Mesodermal cell (in vitro differentiated cells): ENCODE results near the gene SNX1.

ENCODE experiments used
- H3K27ac ChIP-seq: 2 replicates; pipeline ENCODE4 v1.7.0; 2013; ENCODE audit warnings: mild to moderate bottlenecking, low read depth, low read length, moderate library complexity; ENCODE audit not compliant: severe bottlenecking
- H3K36me3 ChIP-seq: 2 replicates; pipeline ENCODE4 v1.7.1; 2013; ENCODE audit warnings: mild to moderate bottlenecking, low read length, moderate library complexity; ENCODE audit not compliant: control insufficient read depth, insufficient read depth
- H3K4me1 ChIP-seq: one replicate; pipeline ENCODE4 v1.7.1; 2013; ENCODE audit warnings: mild to moderate bottlenecking, low read length; ENCODE audit not compliant: insufficient read depth, control insufficient read depth, poor library complexity, severe bottlenecking
- H3K4me3 ChIP-seq: 2 replicates; pipeline ENCODE4 v1.7.0; 2013; ENCODE audit warnings: low read length, control low read depth, mild to moderate bottlenecking; ENCODE audit not compliant: insufficient read depth, poor library complexity, severe bottlenecking; ENCODE audit errors: extremely low read depth
- H3K9me3 ChIP-seq: 2 replicates; pipeline ENCODE4 v1.7.1; 2013; ENCODE audit warnings: mild to moderate bottlenecking, low read length, moderate library complexity; ENCODE audit not compliant: control insufficient read depth
- WGBS, 2 experiments: methylation state at CpG; one replicate each; pipeline ENCODE4 v1.1.5; 2013; ENCODE audit warnings: missing lambda C conversion rate in 2 of 2; ENCODE audit not compliant: insufficient coverage in 2 of 2; 5-methylcytosine and 5-hydroxymethylcytosine counted together

Gene SNX1

DNA sequence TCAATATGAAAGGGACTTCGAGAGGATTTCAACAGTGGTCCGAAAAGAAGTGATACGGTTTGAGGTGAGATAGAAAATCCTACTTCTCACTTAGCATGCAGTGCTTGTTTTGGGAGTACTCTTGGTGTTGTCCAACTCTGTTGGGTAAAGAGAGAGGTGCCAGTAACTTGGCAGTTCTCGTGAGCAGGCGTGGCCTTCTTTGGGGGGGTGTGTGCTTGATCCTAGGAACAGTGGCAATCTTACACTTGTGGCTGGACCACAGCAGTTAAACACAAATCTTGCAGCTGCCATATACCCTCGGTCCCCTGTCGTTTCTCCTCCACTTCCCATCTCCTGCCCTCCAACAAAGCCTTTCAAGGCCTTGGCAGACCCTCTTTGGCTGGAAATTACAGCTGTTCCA, 40.6 kb downstream of the SNX1 start:
- no peak overlapping the region for H3K27ac ChIP-seq
- no peak overlapping the region for H3K4me3 ChIP-seq
- H3K36me3 ChIP-seq = peaks cover 71% of the 10 kb centered on the region
- no peaks in the 10 kb centered on the region for H3K4me1 ChIP-seq
- no peaks in the 10 kb centered on the region for H3K9me3 ChIP-seq
- WGBS, 2 experiments = 91 to 92% methylated on average over 3 to 4 of the region's 7 CpGs

DNA sequence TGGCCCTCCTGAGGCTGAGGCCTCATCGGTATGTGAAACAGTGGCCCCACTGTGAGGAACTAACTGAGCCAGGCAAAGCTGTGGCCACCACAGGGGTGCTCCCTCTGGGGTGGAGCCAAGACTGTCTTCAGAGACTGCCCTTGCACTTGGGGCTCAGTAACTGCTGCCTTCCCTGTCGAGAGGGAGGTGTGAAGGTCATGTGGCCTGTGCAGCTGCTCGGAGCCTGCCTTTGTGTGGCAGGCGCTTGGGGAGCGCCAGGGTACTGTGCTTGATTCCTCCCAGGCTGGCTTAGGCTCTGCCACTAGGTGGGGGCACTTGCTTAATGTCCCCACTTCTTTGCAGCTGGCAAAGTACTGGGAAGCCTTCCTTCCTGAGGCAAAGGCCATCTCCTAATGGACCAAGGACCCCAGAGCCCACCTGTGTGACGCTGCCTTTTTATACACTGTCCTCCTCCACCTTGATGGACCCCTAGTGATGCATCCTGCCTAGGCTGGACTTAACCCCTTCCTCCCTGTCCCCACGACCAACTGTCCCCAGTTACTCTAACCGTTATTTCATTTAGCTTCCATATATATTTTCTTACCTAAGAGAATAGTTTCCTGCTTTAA, 41.5 kb downstream of the SNX1 start:
- Histone ChIP-seq H3K27ac (no peak overlapping the region), H3K4me3 (no peak overlapping the region), H3K9me3 (no peaks in the 10 kb centered on the region), H3K36me3 (peaks cover 69% of the 10 kb centered on the region), H3K4me1 (no peaks in the 10 kb centered on the region)
- WGBS, 2 experiments = 75 to 90% methylated on average over 3 to 6 of the region's 8 CpGs

- peaks cover 67% of the 10 kb centered on the region for H3K36me3 ChIP-seq
- H3K27ac ChIP-seq = no peak overlapping the region
- no peaks in the 10 kb centered on the region for H3K4me1 ChIP-seq
- no peaks in the 10 kb centered on the region for H3K9me3 ChIP-seq
- 94 to 95% methylated on average over 3 of the region's 4 CpGs for WGBS, 2 experiments
- H3K4me3 ChIP-seq = no peak overlapping the region
Measured at GRCh38 chr15:64138331-64138941, 42.7 kb downstream of the SNX1 start.

DNA sequence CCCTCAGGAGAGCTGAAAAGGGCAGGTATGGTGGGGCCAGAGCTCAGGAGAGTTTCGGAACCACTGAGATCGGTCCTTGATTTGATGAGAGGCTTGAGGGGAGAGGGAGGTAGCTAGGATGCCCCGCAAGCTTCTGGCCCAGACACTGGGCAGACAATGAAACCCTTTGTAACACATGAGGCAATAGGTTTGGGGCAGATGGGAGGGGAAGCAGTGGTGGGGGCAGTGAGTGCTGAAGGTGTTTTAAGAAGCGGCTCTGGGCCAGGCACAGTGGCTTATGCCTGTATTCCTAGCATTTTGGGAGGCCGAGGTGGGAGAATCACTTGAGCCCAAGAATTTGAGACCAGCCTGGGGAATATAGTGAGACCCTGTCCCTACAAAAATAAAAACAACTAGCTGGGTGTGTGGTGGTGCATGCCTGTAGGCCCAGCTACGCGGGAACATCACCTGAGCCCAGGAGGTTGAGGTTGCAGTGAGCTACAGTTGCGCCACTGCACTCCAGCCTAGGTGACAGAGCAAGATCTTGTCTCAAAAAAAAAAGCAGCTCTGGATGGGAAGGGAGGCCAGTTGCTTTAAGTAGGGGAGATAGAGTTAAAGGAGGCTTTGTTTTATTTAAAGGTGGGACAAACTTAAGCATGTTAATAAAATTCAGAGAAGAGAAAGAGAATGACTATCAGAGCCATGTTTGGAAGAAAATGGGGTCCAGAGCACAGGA, 46.2 kb downstream of the SNX1 start:
- no peak overlapping the region for H3K27ac ChIP-seq
- peaks cover 49% of the 10 kb centered on the region for H3K36me3 ChIP-seq
- H3K4me3 ChIP-seq = no peak overlapping the region
- H3K9me3 ChIP-seq = no peaks in the 10 kb centered on the region
- H3K4me1 ChIP-seq = no peaks in the 10 kb centered on the region
- 93 to 96% methylated on average over 7 to 8 of the region's 8 CpGs for WGBS, 2 experiments

DNA sequence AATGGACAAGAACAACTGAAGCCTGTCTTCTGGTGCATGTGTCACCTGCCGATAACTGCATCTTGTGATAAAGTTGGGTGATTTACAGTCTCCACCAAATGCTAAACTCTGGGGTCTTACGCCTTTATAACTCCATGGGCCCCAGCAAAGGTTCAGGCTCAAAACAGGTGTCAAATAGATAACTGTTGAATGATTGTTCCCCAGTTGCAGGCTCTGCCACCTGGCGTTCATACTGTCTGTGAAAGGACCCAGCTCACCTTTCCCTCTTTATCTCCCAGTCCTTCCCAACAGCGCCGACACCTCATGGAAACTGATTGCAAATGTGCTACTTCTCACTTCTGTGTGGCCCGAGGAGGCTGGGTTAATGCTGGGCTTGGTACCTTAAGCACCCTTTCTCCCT, 47.5 kb downstream of the SNX1 start:
- no peaks in the 10 kb centered on the region for H3K4me1 ChIP-seq
- 91 to 92% methylated on average over 4 to 5 of the region's 6 CpGs for WGBS, 2 experiments
- H3K27ac ChIP-seq = no peak overlapping the region
- H3K4me3 ChIP-seq = no peak overlapping the region
- peaks cover 37% of the 10 kb centered on the region for H3K36me3 ChIP-seq
- no peaks in the 10 kb centered on the region for H3K9me3 ChIP-seq

GRCh38 chr15:64144192-64144564, 48.4 kb downstream of the SNX1 start:
- no peak overlapping the region for H3K4me3 ChIP-seq
- no peaks in the 10 kb centered on the region for H3K9me3 ChIP-seq
- peaks cover 31% of the 10 kb centered on the region for H3K36me3 ChIP-seq
- 91 to 95% methylated on average over 7 to 8 of the region's 8 CpGs for WGBS, 2 experiments
- no peak overlapping the region for H3K27ac ChIP-seq
- H3K4me1 ChIP-seq = no peaks in the 10 kb centered on the region

- no peak overlapping the region for H3K4me3 ChIP-seq
- no peaks in the 10 kb centered on the region for H3K4me1 ChIP-seq
- no peaks in the 10 kb centered on the region for H3K9me3 ChIP-seq
- H3K27ac ChIP-seq = no peak overlapping the region
- H3K36me3 ChIP-seq = peaks cover 31% of the 10 kb centered on the region
- WGBS, 2 experiments = 92 to 93% methylated on average over 12 to 14 of the region's 14 CpGs
Measured at GRCh38 chr15:64144565-64145281, 48.9 kb downstream of the SNX1 start.

- WGBS, 2 experiments = 97 to 98% methylated on average over 6 of the region's 6 CpGs
- Histone ChIP-seq H3K4me3 (no peak overlapping the region), H3K36me3 (peaks cover 30% of the 10 kb centered on the region), H3K9me3 (no peaks in the 10 kb centered on the region), H3K27ac (no peak overlapping the region), H3K4me1 (peaks cover 2% of the 10 kb centered on the region)
Measured at GRCh38 chr15:64146041-64146440, 50.3 kb downstream of the SNX1 start.

- 100% methylated on average over 1 of the region's 3 CpGs for WGBS, 2 experiments
- Histone ChIP-seq H3K27ac (no peak overlapping the region), H3K4me3 (no peak overlapping the region), H3K9me3 (no peaks in the 10 kb centered on the region), H3K4me1 (peaks cover 3% of the 10 kb centered on the region), H3K36me3 (peaks cover 25% of the 10 kb centered on the region)
Measured at GRCh38 chr15:64146520-64146884, 50.7 kb downstream of the SNX1 start.

DNA sequence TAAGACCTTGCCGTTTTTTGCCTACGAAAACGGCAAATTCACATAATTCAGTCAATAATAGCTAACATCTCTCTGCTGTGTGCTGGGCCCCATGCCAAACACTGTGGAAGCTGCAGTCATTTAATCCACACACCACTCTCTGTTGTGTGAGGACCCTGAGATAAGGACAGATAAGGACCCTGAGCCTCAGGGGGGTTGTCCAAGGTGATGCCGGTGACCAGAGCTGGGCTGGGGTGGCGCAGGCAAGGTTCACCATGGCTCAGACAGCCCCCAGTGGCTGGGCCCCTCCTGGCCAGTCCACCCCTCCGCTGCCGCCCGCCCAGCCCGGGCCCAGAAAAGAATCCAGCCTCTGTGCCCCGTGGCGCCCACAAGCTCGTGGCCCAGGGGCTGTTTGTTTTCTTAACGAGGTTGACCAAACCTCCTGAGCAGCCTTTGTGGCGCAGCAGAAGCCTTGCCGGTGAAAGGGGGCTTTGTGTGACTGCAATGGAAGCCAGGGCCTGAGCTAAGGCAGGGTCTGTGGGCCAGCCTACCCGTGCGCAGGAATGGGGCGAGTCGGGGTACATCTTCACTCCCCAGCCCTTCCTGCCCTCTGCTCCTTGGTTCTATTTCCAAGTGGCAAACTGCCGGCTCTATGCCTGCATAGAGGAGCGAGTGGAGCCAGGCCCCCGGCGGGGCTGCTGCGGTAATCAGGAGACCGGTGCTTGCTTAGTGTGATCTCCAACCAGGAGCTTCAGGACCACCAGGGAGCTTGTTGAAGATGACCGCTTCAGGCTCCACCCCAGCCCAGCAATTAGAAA, 51.3 kb downstream of the SNX1 start:
- Histone ChIP-seq H3K4me3 (no peak overlapping the region), H3K27ac (no peak overlapping the region)
- WGBS, 2 experiments = 90 to 93% methylated on average over 24 to 26 of the region's 26 CpGs

More for the DNA sequence above, 51.3 kb downstream of the SNX1 start:
- Histone ChIP-seq H3K4me1 (peaks cover 3% of the 10 kb centered on the region), H3K36me3 (peaks cover 21% of the 10 kb centered on the region), H3K9me3 (no peaks in the 10 kb centered on the region)
